Upper lobe of right lung (tissue), 1 donor: ENCODE results near the gene SH3BGR. TPM values are rescaled to one million over a fixed set of nuclear protein-coding genes. Genes with fewer than 3 reads are reported as not detected.
"Not testable (repeated sequence)": the region's sequence is repeated elsewhere in the genome, so short reads cannot be mapped to it uniquely, and the experiment has no call there.

Experiments used
- ATAC-seq: fragments of 200-7000 bp; cut with Tn5 transposase; one replicate; pipeline ENCODE4 v1.9.1; 2020; ENCODE audit warnings: mild to moderate bottlenecking, moderate library complexity
- DNase-seq: peaks from one replicate; pipeline ENCODE4 v3.0.0-alpha.2; 2020
- H3K27ac ChIP-seq: fragments of 200-600 bp; one replicate; pipeline ENCODE4 v1.8.0; 2022
- H3K27me3 ChIP-seq: fragments of 200-600 bp; one replicate; pipeline ENCODE4 v1.8.0; 2022; ENCODE audit warnings: mild to moderate bottlenecking
- H3K36me3 ChIP-seq: fragments of 200-600 bp; one replicate; pipeline ENCODE4 v1.8.0; 2022
- H3K4me1 ChIP-seq: fragments of 200-600 bp; one replicate; pipeline ENCODE4 v1.8.0; 2022
- H3K4me3 ChIP-seq: fragments of 200-600 bp; one replicate; pipeline ENCODE4 v1.8.0; 2022; ENCODE audit warnings: mild to moderate bottlenecking
- H3K9me3 ChIP-seq: fragments of 200-600 bp; one replicate; pipeline ENCODE4 v1.8.0; 2022
- intact Hi-C: fragments of 100-400 bp; cut with DNase I; formaldehyde crosslinking; loops from one replicate; pipeline ENCODE4 v1.11.0; 2022
- long read RNA-seq: library from polyadenylated mRNA; unstranded; transcript quantifications from one replicate; pipeline ENCODE4 v2.0.0, GENCODE V29; 2021
- total RNA-seq: library from RNA; stranded (reverse); fragmentation: NEBNext Ultra II Directional; extraction: Animal tissue kit (Norgen Biotek cat#: 25700); gene quantifications from one replicate; pipeline ENCODE4 v1.2.1, GENCODE V29; 2021
- TF ChIP-seq, protein P1 (sequence below): fragments of 200-600 bp; IDR thresholded peaks from one replicate; pipeline ENCODE4 v1.8.0; 2022; ENCODE audit warnings: antibody characterized with exemption
- donor health status: DM: no; HTN: yes; CAD: no; lungs with severe emphysema.

Gene SH3BGR
- total RNA-seq, result 3.1 TPM
- long read RNA-seq, partial matches to known transcripts, result 0 of 4 reads
- long read RNA-seq, other reads (novel, unspliced or antisense), result 1 of 4 reads

DNA sequence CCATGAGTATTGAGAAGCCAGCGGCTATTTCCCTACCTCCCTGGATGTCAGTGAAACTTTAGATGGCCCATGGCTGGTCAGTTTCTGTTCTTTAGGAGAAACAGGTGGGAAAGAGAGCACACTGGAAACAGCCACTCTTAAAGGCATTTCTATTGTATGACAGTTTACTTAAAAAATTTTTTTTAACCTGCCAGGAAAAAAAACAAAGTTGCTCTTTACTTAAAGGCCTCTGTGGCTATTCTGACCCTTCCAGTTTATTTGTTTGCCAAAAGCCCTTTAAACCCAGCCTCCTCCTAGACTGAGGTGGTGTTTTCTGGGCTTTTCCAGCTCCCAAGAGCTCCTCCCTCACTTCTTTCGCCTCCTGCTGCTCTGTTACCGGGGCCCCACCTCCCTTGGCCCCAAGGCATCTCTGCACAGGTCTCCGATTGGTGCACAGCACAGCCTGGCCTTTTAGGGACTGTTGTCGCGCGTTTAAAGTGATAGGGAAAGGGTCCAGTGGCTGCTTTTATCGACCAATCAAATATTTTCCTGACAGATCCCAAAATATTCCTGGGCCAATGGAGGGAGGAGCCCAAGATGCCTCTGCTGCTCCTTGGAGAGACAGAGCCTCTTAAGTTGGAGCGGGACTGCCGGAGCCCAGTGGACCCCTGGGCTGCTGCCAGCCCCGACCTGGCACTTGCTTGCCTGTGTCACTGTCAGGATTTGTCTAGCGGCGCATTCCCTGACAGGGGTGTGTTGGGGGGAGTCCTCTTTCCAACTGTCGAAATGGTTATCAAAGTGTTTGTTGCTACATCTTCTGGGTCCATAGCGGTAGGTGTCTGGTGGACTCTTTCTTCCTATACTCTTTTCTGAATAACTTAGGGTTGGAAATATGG lies at the start of gene SH3BGR:
TSS of gene SH3BGR (plus strand) at position 639 of the 875 bp plus-strand sequence. CDS start at position 766, 127 bp downstream.
- Histone ChIP-seq H3K36me3 (no peaks in the 10 kb centered on the region), H3K27ac (no peak within 1 kb of the TSS), H3K4me3 (peak within 1 kb of the TSS; percentile 38), H3K9me3 (no peaks in the 10 kb centered on the region), H3K27me3 (no peaks in the 10 kb centered on the region), H3K4me1 (no peaks in the 10 kb centered on the region)
- peak; percentile 96 for ATAC-seq
- intact Hi-C loops, result no loop called here
- DNase-seq, result peak; percentile 73
- TF ChIP-seq, protein P1, sequence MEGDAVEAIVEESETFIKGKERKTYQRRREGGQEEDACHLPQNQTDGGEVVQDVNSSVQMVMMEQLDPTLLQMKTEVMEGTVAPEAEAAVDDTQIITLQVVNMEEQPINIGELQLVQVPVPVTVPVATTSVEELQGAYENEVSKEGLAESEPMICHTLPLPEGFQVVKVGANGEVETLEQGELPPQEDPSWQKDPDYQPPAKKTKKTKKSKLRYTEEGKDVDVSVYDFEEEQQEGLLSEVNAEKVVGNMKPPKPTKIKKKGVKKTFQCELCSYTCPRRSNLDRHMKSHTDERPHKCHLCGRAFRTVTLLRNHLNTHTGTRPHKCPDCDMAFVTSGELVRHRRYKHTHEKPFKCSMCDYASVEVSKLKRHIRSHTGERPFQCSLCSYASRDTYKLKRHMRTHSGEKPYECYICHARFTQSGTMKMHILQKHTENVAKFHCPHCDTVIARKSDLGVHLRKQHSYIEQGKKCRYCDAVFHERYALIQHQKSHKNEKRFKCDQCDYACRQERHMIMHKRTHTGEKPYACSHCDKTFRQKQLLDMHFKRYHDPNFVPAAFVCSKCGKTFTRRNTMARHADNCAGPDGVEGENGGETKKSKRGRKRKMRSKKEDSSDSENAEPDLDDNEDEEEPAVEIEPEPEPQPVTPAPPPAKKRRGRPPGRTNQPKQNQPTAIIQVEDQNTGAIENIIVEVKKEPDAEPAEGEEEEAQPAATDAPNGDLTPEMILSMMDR, result no peak

DNA sequence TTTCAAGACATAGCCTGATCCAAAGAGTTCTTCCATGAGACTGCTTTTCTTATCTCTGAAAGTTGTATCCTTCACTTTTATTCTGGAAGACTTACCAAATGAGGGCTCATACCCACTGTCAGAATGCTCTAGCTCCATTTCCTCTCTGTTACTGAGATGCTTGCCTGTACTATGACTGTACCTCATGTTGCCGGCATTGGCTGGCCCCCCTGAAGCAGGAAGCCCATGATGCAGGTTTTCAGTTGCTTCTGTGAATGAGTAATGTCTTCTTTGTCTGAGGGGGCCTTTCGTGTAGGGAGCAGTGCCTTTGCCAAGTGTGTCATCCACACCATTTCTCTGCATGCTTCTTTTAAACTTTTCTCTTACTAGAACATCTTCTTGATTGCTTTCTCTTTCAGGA lies 45.7 kb upstream of the SH3BGR start:
- ATAC-seq (no peak), DNase-seq (no peak)
- no peak overlapping the region for H3K4me3 ChIP-seq
- H3K36me3 ChIP-seq, result peaks cover 14% of the 10 kb centered on the region
- intact Hi-C loops, result no loop called here
- H3K9me3 ChIP-seq, result no peaks in the 10 kb centered on the region
- H3K27ac ChIP-seq, result no peak overlapping the region
- TF ChIP-seq, protein P1, result no peak
- no peaks in the 10 kb centered on the region for H3K4me1 ChIP-seq
- H3K27me3 ChIP-seq, result no peaks in the 10 kb centered on the region

DNA sequence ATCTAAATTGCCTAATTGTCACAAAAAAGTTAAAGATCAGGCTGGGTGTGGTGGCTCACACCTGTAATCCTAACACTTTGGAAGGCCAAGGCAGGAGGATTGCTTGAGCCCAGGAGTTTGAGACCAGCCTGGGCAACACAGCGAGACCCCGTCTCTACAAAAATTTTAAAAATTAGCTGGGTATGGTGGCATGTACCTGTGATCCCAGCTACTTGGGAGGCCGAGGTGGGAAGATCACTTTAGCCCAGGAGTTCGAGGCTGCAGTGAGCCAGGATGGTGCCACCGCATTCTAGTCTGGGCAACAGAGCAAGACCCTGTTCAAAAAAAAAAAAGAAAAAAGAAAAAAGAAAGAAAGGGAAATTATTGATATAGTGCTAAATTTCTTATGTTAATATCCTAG lies 32.6 kb upstream of the SH3BGR start:
- H3K27me3 ChIP-seq, H3K9me3 ChIP-seq, H3K4me3 ChIP-seq, intact Hi-C loops, H3K27ac ChIP-seq, H3K4me1 ChIP-seq, ATAC-seq, H3K36me3 ChIP-seq, DNase-seq: not testable (repeated sequence)

GRCh38 chr21:39422527-39423241 lies 29.1 kb upstream of the SH3BGR start:
- no peak for DNase-seq
- TF ChIP-seq, protein P1, result no peak
- H3K27ac ChIP-seq, result no peak overlapping the region
- no peaks in the 10 kb centered on the region for H3K27me3 ChIP-seq
- H3K4me1 ChIP-seq, result no peaks in the 10 kb centered on the region
- H3K9me3 ChIP-seq, result no peaks in the 10 kb centered on the region
- intact Hi-C loops, result no loop called here
- no peak overlapping the region for H3K4me3 ChIP-seq
- no peaks in the 10 kb centered on the region for H3K36me3 ChIP-seq
- no peak for ATAC-seq

DNA sequence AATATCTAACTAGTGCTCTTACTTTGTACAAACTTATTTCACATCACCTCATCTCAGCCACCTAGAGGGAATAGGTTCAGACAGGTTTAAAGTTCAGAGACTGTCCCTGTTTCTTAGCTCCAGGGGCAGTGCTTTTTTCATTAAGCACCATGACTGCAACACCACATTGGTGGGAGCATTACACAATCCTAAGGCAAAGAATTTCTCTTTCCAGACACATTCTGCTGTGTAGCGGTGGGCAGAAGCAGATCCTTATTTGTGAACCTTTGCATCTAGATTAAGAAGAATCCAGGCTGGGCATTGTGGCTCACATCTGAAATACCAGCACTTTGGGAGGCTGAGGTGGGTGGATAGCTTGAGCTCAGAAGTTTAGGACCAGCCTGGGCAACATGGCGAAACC lies 22.3 kb upstream of the SH3BGR start:
- no peak for ATAC-seq
- intact Hi-C loops, result no loop called here
- no peaks in the 10 kb centered on the region for H3K9me3 ChIP-seq
- no peaks in the 10 kb centered on the region for H3K4me1 ChIP-seq
- H3K27me3 ChIP-seq, result no peaks in the 10 kb centered on the region
- H3K36me3 ChIP-seq, result no peaks in the 10 kb centered on the region
- H3K27ac ChIP-seq, result no peak overlapping the region
- DNase-seq, result no peak
- no peak overlapping the region for H3K4me3 ChIP-seq
- TF ChIP-seq, protein P1, result no peak

DNA sequence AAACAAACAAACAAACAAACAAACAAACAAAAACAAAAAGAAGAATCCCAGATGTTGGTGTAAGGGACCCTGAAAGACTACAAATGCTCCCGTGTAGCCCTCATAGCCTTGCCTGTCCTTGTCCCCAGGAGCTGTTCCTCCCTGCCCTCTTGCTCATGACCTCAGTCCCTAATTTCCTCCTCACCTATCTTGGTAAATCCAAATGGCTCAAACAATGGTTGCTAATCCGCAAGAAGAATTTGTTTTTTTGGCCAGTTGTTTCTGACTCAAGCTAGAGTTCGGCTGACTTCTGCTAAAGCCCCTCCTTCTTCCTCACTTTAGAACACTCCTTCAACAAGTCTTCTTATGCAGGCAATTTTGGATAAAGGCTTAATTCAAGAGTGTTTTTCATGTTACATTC lies 21.8 kb upstream of the SH3BGR start:
- no peaks in the 10 kb centered on the region for H3K4me1 ChIP-seq
- TF ChIP-seq, protein P1, result no peak
- no peak overlapping the region for H3K4me3 ChIP-seq
- H3K27ac ChIP-seq, result no peak overlapping the region
- no peaks in the 10 kb centered on the region for H3K27me3 ChIP-seq
- DNase-seq, result no peak
- H3K9me3 ChIP-seq, result no peaks in the 10 kb centered on the region
- intact Hi-C loops, result no loop called here
- no peaks in the 10 kb centered on the region for H3K36me3 ChIP-seq
- ATAC-seq, result no peak
